Measurements from ENCODE around the gene ANKMY2. TPM values are rescaled to one million over a fixed set of nuclear protein-coding genes. Genes with fewer than 3 reads are reported as not detected.

ANKMY2 gene
- total and polyA plus RNA-seq, 2 donors (not counting 1 experiment from before 2014, with no cell fraction given) = 34.3 to 50.4 TPM

- peak overlapping the region; percentile 49 for H3K27ac ChIP-seq (ENCODE audit: insufficient read depth, low read length)
- H3K4me3 ChIP-seq (replicated peaks in 1 of 4; ENCODE audit: control extremely low read depth in 1 of 4, insufficient read depth in 1 of 4, low read depth in 3 of 4, low read length in 4 of 4) = no peak overlapping the region
- no peak overlapping the region for H3K9ac ChIP-seq (ENCODE audit: insufficient read depth, low read length)
- no peaks in the 10 kb centered on the region for H3K27me3 ChIP-seq (ENCODE audit: control insufficient read depth, insufficient read depth, low read length)
- no peaks in the 10 kb centered on the region for H4K20me1 ChIP-seq (ENCODE audit: control insufficient read depth, extremely low read depth, insufficient read depth, low read length)
- no peak for TF ChIP-seq EZH2 (IDR thresholded peaks at IDR 0.05; ENCODE audit: low read length, missing control alignments)
- TF ChIP-seq, protein P1, sequence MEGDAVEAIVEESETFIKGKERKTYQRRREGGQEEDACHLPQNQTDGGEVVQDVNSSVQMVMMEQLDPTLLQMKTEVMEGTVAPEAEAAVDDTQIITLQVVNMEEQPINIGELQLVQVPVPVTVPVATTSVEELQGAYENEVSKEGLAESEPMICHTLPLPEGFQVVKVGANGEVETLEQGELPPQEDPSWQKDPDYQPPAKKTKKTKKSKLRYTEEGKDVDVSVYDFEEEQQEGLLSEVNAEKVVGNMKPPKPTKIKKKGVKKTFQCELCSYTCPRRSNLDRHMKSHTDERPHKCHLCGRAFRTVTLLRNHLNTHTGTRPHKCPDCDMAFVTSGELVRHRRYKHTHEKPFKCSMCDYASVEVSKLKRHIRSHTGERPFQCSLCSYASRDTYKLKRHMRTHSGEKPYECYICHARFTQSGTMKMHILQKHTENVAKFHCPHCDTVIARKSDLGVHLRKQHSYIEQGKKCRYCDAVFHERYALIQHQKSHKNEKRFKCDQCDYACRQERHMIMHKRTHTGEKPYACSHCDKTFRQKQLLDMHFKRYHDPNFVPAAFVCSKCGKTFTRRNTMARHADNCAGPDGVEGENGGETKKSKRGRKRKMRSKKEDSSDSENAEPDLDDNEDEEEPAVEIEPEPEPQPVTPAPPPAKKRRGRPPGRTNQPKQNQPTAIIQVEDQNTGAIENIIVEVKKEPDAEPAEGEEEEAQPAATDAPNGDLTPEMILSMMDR (conservative IDR thresholded peaks at IDR 0.05 in 1 of 2, IDR thresholded peaks at IDR 0.05 in 1 of 2; ENCODE audit: low read depth in 1 of 2, low read length in 2 of 2) = no peak
- H3K36me3 ChIP-seq (ENCODE audit: control insufficient read depth, insufficient read depth, low read length) = peaks cover 2% of the 10 kb centered on the region
- H3K4me1 ChIP-seq (ENCODE audit: control insufficient read depth, extremely low read depth, insufficient read depth, low read length) = peaks cover 17% of the 10 kb centered on the region
- no peak overlapping the region for H2AFZ ChIP-seq (ENCODE audit: low read length)
- peak overlapping the region; percentile 54 for H3K4me2 ChIP-seq (ENCODE audit: extremely low read depth, insufficient read depth, low read length)
- H3K9me3 ChIP-seq (ENCODE audit: control insufficient read depth, insufficient read depth, low read depth, low read length) = no peaks in the 10 kb centered on the region
- peaks cover 10% of the 10 kb centered on the region for H3K79me2 ChIP-seq (ENCODE audit: control insufficient read depth, insufficient read depth, low read length)
- DNase-seq (ENCODE audit: low read depth in 2 of 2) = peak; percentile 71 to 79
Observed at GRCh38 chr7:16670021-16670420, 24.5 kb upstream of the ANKMY2 start.

DNA sequence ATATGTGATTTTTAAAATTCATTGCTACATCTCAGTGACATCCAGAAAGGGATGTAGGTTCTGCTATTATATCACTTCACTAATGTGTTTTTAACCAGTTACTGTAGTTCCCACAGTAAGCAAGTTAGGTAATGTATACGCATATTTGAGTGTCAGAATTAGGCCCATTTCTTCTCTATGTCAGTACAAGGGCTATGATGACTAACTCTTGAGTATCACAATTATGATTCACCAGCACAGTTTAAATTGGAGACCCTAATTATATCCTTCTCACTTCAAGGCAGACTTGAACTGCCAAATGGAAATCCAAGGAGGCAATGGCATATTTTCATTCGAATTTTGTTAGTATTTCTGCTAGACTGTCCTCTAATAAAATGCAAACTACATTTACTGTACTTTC, 24.0 kb upstream of the ANKMY2 start:
- H3K4me2 ChIP-seq (ENCODE audit: extremely low read depth, insufficient read depth, low read length) = peak overlapping the region; percentile 54
- peak overlapping the region; percentile 49 for H3K27ac ChIP-seq (ENCODE audit: insufficient read depth, low read length)
- no peaks in the 10 kb centered on the region for H3K27me3 ChIP-seq (ENCODE audit: control insufficient read depth, insufficient read depth, low read length)
- H3K79me2 ChIP-seq (ENCODE audit: control insufficient read depth, insufficient read depth, low read length) = peaks cover 10% of the 10 kb centered on the region
- H3K4me1 ChIP-seq (ENCODE audit: control insufficient read depth, extremely low read depth, insufficient read depth, low read length) = peaks cover 17% of the 10 kb centered on the region
- peak; percentile 51 to 84 for DNase-seq (ENCODE audit: low read depth in 2 of 2)
- H3K36me3 ChIP-seq (ENCODE audit: control insufficient read depth, insufficient read depth, low read length) = peaks cover 2% of the 10 kb centered on the region
- H3K4me3 ChIP-seq (replicated peaks in 1 of 4; ENCODE audit: control extremely low read depth in 1 of 4, insufficient read depth in 1 of 4, low read depth in 3 of 4, low read length in 4 of 4) = no peak overlapping the region
- TF ChIP-seq, protein P1 (conservative IDR thresholded peaks at IDR 0.05 in 1 of 2, IDR thresholded peaks at IDR 0.05 in 1 of 2; ENCODE audit: low read depth in 1 of 2, low read length in 2 of 2) = no peak
- TF ChIP-seq EZH2 (IDR thresholded peaks at IDR 0.05; ENCODE audit: low read length, missing control alignments) = no peak
- H4K20me1 ChIP-seq (ENCODE audit: control insufficient read depth, extremely low read depth, insufficient read depth, low read length) = no peaks in the 10 kb centered on the region
- no peak overlapping the region for H2AFZ ChIP-seq (ENCODE audit: low read length)
- no peak overlapping the region for H3K9ac ChIP-seq (ENCODE audit: insufficient read depth, low read length)
- no peaks in the 10 kb centered on the region for H3K9me3 ChIP-seq (ENCODE audit: control insufficient read depth, insufficient read depth, low read depth, low read length)

DNA sequence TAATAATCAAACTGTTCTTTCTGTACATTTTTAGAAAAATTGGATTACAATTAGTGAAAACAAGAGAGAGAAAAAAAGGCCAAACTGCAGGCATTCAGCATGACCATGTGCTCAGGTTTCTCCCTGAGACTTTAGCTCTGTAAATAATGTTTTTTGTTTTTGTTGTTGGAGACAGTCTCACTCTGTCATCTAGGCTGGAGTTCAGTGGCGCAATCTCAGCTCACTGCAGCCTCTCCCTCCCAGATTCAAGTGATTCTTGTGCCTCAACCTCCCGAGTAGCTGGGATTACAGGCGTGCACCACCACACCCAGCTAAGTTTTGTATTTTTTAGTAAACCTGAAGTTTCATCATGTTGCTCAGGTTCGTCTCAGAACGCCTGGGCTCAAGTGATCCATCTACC, 23.4 kb upstream of the ANKMY2 start:
- no peak overlapping the region for H3K4me3 ChIP-seq (replicated peaks in 1 of 4; ENCODE audit: control extremely low read depth in 1 of 4, insufficient read depth in 1 of 4, low read depth in 3 of 4, low read length in 4 of 4)
- peaks cover 2% of the 10 kb centered on the region for H3K36me3 ChIP-seq (ENCODE audit: control insufficient read depth, insufficient read depth, low read length)
- H3K79me2 ChIP-seq (ENCODE audit: control insufficient read depth, insufficient read depth, low read length) = peaks cover 12% of the 10 kb centered on the region
- H3K4me2 ChIP-seq (ENCODE audit: extremely low read depth, insufficient read depth, low read length) = no peak overlapping the region
- DNase-seq (ENCODE audit: low read depth in 2 of 2) = peak in 1 of 2 donors; percentile 44
- no peak overlapping the region for H3K9ac ChIP-seq (ENCODE audit: insufficient read depth, low read length)
- no peaks in the 10 kb centered on the region for H3K9me3 ChIP-seq (ENCODE audit: control insufficient read depth, insufficient read depth, low read depth, low read length)
- H3K27me3 ChIP-seq (ENCODE audit: control insufficient read depth, insufficient read depth, low read length) = no peaks in the 10 kb centered on the region
- peaks cover 17% of the 10 kb centered on the region for H3K4me1 ChIP-seq (ENCODE audit: control insufficient read depth, extremely low read depth, insufficient read depth, low read length)
- no peak overlapping the region for H2AFZ ChIP-seq (ENCODE audit: low read length)
- TF ChIP-seq, protein P1 (conservative IDR thresholded peaks at IDR 0.05 in 1 of 2, IDR thresholded peaks at IDR 0.05 in 1 of 2; ENCODE audit: low read depth in 1 of 2, low read length in 2 of 2) = no peak
- TF ChIP-seq EZH2 (IDR thresholded peaks at IDR 0.05; ENCODE audit: low read length, missing control alignments) = no peak
- H4K20me1 ChIP-seq (ENCODE audit: control insufficient read depth, extremely low read depth, insufficient read depth, low read length) = no peaks in the 10 kb centered on the region
- H3K27ac ChIP-seq (ENCODE audit: insufficient read depth, low read length) = peak overlapping the region; percentile 44
